HG03139 (cell line): Measurements from ENCODE around the gene UBAP1L.
"Not testable (repeated sequence)": the region's sequence is repeated elsewhere in the genome, so short reads cannot be mapped to it uniquely, and the experiment has no call there.

Source experiments
- ATAC-seq: cut with Tn5 transposase; IDR thresholded peaks from one replicate; pipeline ENCODE4 v1.9.1; 2021; ENCODE audit not compliant: unreplicated experiment

The UBAP1L gene

GRCh38 chr15:65085207-65085753, 29.7 kb downstream of the UBAP1L start:
- ATAC-seq: no peak

- ATAC-seq: no peak
Observed at GRCh38 chr15:65084500-65085206, 30.3 kb downstream of the UBAP1L start.

GRCh38 chr15:65083262-65083701, 31.7 kb downstream of the UBAP1L start:
- ATAC-seq: no peak

- ATAC-seq: no peak
Observed at GRCh38 chr15:65082303-65082953, 32.6 kb downstream of the UBAP1L start.

GRCh38 chr15:65081758-65082157, 33.2 kb downstream of the UBAP1L start:
- ATAC-seq: no peak

DNA sequence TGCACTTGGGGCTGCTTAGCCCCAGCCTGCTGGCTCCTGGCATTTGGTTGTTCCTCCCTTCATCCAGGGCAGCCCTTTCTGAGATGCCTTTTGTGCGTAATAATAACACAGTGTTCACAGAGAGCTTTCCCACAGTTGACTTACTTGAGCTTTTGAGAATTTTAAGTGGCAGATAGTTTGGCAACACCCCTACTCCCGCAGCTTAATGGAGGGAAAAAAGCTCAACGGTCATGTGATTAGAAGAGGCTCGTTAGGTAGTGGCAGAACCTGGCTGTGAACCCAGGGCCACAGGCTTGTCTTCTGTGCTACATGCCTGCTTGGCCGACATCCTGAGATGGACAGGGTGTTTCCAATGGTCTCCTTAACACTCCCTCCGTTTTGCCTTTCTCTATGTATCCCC, 33.7 kb downstream of the UBAP1L start:
- ATAC-seq: no peak

GRCh38 chr15:65079580-65079979, 35.4 kb downstream of the UBAP1L start:
- ATAC-seq: no peak

GRCh38 chr15:65077981-65078352, 37.0 kb downstream of the UBAP1L start:
- ATAC-seq: no peak

DNA sequence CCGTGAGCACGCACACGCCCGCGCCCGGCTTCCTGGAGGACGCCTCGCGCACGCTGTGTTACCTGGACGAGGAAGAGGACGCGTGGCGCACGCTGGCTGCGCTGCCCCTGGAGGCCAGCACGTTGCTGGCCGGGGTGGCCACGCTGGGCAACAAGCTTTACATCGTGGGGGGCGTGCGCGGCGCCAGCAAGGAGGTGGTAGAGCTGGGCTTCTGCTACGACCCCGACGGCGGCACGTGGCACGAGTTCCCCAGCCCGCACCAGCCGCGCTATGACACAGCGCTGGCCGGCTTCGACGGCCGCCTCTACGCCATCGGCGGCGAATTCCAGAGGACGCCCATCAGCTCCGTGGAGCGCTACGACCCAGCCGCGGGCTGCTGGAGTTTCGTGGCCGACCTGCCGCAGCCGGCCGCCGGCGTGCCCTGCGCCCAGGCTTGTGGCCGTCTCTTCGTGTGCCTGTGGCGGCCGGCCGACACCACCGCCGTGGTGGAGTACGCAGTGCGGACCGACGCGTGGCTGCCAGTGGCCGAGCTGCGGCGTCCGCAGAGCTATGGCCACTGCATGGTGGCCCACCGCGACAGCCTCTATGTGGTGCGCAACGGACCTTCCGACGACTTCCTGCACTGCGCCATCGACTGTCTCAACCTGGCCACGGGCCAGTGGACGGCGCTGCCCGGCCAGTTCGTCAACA, 37.6 kb downstream of the UBAP1L start:
- no peak for ATAC-seq

GRCh38 chr15:65076486-65077290, 38.3 kb downstream of the UBAP1L start, which contains the start of gene KBTBD13:
Gene KBTBD13 (plus strand): TSS chr15:65076746. CDS start chr15:65076816, 70 bp downstream.
- ATAC-seq: no peak

DNA sequence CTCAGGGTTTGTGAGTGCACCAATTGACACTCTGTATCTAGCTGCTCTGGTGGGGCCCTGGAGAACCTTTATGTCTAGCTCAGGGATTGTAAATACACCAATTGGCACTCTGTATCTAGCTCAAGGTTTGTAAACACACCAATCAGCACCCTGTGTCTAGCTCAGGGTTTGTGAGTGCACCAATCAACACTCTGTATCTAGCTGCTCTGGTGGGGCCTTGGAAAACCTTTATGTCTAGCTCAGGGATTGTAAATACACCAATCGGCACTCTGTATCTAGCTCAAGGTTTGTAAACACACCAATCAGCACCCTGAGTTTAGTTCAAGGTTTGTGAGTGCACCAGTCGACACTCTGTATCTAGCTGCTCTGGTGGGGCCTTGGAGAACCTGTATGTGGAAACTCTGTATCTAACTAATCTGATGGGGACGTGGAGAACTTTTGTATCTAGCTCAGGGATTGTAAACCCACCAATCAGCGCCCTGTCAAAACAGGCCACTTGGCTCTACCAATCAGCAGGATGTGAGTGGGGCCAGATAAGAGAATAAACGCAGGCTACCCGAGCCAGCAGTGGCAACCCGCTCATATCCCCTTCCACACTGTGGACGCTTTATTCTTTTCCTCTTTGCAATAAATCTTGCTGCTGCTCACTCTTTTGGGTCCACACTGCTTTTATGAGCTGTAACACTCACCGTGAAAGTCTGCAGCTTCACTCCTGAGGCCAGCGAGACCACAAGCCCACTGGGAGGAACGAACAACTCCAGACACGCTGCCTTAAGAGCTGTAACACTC, 39.2 kb downstream of the UBAP1L start:
- ATAC-seq: not testable (repeated sequence)

DNA sequence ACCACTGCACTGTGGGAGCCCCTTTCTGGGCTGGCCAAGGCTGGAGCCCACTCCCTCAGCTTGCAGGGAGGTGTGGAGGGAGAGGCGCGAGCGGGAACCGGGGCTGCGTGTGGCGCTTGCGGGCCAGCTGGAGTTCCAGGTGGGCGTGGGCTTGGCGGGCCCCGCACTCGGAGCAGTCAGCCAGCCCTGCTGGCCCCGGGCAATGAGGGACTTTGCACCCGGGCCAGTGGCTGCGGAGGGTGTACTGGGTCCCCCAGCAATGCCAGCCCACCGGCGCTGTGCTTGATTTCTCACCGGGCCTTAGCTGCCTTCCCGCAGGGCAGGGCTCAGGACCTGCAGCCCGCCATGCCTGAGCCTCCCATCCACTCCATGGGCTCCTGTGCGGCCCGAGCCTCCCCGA, 40.1 kb downstream of the UBAP1L start:
- ATAC-seq: not testable (repeated sequence)

DNA sequence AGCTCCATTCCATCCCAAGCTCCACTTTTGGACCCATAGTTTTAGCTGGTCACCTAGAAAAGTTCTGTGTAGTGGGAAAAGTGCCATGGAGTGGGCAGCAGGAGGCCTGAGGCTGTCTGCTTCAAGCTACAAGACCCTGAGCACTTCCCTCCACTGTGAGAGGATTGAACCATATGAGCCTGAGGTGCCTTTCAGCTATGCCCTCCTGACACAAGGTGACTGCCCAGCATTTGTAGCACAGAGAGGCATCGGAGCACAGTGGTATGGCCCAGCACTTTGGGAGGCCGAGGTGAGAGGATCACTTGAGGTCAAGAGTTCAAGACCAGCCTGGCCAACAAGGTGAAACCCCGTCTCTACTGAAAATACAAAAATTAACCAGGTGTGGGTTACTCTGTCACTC, 42.4 kb downstream of the UBAP1L start:
- no peak for ATAC-seq

- ATAC-seq: no peak
Observed at GRCh38 chr15:65072027-65072426, 43.0 kb downstream of the UBAP1L start.

GRCh38 chr15:65071381-65071811, 43.6 kb downstream of the UBAP1L start:
- no peak for ATAC-seq

- no peak for ATAC-seq
Observed at GRCh38 chr15:65069779-65070546, 45.0 kb downstream of the UBAP1L start.

DNA sequence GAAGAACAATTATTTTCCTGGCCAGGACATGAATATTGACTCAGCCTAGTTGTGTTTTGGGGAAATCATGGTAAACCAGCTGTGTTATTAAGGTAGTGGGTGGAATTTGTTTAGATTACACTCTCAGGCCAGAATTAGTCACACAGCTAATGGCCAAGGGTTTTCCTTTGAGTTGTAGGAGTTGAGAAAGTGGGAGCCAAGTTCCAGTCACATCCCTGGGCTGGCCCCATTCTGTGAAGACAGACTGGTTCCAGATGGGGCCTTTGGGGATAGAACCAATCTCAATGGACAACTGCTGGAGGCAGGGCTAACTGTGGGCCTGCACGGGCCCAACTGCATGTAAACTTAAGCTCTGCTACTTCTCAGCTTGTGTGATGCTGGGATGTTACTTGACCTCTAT, 45.8 kb downstream of the UBAP1L start:
- no peak for ATAC-seq

- ATAC-seq: no peak
Observed at GRCh38 chr15:65068403-65068788, 46.6 kb downstream of the UBAP1L start.

- no peak for ATAC-seq
Observed at GRCh38 chr15:65067645-65068402, 47.2 kb downstream of the UBAP1L start, which contains the start of gene RASL12. Gene RASL12 (minus strand): TSS chr15:65067991. CDS start chr15:65067835, 156 bp downstream.
